Lower leg skin (tissue), 3 donors: ENCODE results near the gene DPM3.

Experiments used
- CTCF ChIP-seq, 3 donors: fragments of 450-650 bp; IDR thresholded peaks; one replicate each; pipeline ENCODE4 v1.5.1; 2016; ENCODE audit warnings: antibody characterized with exemption in 3 of 3, mild to moderate bottlenecking in 3 of 3, moderate library complexity in 2 of 3
- POLR2A ChIP-seq, 2 donors: fragments of 450-650 bp; IDR thresholded peaks; one replicate each; pipeline ENCODE4 v1.6.1; 2016 to 2017; ENCODE audit warnings: antibody characterized with exemption in 2 of 2, mild to moderate bottlenecking in 1 of 2, moderate library complexity in 1 of 2

DNA sequence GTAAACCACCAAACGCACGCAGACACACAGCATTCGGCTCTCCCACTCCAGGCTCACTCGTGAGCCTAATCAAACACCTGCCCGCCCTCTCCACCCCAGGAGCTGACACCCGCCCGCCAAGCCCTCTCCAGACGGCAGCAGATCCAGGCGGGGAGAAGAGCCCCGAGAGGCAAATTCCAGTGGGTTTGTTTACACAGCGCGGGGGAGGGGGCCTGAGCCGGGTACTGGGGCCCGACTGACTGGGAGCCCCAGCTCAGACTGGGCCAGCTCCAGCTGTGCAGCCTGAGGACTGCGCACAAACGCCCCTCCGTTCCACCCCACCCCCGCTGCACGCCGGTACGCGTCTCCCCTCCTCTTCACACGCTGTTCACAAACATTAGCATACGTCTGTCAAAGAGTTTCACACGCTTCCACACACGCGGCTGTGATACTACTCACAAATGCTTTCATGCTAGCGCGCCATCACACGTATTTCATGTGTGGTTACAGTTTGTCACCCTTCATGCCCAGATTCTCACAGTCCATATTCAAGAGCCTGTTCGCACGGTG, 13.7 kb downstream of the DPM3 start:
- TF ChIP-seq CTCF (IDR thresholded peaks at IDR 0.05) (no peak), POLR2A (IDR thresholded peaks at IDR 0.05) (no peak)
